Sciatic nerve (tissue), 2 donors: ENCODE results near the gene ATRNL1. TPM values are rescaled to one million over a fixed set of nuclear protein-coding genes. Genes with fewer than 3 reads are reported as not detected.

Source experiments
- ATAC-seq: fragments of 200-7000 bp; cut with Tn5 transposase; one replicate; pipeline ENCODE4 v1.9.1; 2020; ENCODE audit warnings: mild to moderate bottlenecking, moderate library complexity
- DNase-seq: peaks from one replicate; pipeline ENCODE4 v3.0.0-alpha.2; 2020; ENCODE audit warnings: low spot score
- intact Hi-C: fragments of 100-400 bp; cut with DNase I; formaldehyde crosslinking; loops from one replicate; pipeline ENCODE4 v1.14.2; 2022
- total RNA-seq: library from RNA; stranded (reverse); fragmentation: NEBNext Ultra II Directional; extraction: Animal tissue kit (Norgen Biotek cat#: 25700); gene quantifications from one replicate; pipeline ENCODE4 v1.2.1, GENCODE V29; 2021
- donor health status: DM: no; HTN: no; CAD: no.
- donor health status: DM: no; HTN: no; CAD: no.

The ATRNL1 gene
- total RNA-seq, 1 donor from 2014 or later: 5.6 TPM

DNA sequence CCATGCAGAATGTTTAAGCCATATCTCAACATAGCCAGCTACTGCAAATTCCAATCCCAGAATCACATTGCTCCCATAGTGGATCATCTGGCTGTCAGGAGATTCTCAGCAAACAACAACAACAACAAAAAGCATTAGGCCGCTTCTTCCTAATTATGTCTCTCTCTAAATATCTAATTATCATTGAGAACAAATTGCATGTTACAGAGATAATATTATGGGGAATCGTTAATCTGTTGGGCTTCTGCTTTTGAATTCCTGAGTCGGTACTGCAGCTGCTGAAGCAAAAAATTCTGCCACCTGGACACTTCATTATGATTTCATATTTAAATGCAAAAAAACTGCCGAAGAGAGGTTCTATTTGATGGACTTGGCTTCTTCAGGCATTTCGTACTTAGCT is 791.2 kb downstream of the ATRNL1 start:
- intact Hi-C loops: no loop called here

DNA sequence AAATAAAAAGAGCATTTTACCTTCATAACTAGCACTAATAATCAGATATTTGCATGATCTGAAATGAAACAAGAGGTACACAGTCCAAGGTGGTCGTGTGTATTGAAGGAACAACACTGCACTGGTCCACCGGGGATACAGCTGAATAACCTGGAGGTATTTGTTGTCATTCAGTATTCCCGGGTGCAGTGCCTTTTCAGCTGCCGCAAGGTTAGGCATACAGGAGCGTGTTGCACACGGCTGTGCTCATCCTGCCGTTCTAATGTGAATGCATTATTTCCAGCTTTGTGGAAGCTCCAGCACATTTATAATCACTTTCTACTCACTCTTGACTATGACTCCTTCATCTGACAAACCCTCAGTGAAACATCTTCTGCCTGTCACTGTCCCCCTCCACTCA is 802.0 kb downstream of the ATRNL1 start:
- intact Hi-C loops: no loop called here
- DNase-seq: no peak
- no peak for ATAC-seq

More for the DNA sequence above, 791.2 kb downstream of the ATRNL1 start:
- no peak for ATAC-seq
- DNase-seq: no peak

DNA sequence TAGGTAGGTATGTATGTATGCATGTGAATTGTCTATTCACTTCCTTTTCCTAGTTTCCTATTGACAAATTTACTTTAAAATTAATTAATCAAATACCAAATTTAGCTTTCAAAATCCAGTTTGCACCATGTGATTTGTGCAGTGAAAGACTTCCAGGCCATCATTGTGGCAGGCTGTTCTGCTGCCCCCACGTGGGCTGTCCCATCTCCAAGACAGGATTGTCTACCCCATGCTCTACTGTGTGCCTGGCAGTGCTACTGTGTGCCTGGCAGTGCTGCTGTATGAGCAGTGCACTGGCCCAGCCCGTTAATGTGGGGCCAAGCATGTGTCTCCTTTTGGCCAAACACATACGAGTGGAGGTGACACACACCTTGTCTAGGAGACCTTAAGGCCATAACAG is 805.1 kb downstream of the ATRNL1 start:
- ATAC-seq: no peak

DNA sequence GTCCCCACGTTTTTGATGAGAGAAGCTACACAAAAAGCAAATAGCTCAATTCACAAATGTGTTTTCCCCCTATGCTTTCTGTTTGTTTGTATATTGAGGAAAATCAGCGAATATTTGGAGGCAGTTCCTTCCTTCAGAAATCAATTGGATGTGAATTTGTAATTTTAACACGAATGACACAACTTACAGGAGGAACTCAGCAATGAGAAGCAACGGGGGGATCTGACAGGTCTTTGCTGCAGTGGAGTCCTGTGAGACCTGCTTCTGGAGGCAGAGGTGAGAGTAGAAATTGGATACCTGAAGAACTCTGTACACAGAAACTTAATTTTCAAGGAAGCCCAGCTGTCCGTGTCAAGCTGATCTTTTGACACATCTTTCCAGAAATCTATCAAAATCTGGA is 809.4 kb downstream of the ATRNL1 start:
- intact Hi-C loops: no loop called here
- ATAC-seq (no peak), DNase-seq (no peak)

More for the DNA sequence above, 805.1 kb downstream of the ATRNL1 start:
- DNase-seq: no peak
- intact Hi-C loops: no loop called here

DNA sequence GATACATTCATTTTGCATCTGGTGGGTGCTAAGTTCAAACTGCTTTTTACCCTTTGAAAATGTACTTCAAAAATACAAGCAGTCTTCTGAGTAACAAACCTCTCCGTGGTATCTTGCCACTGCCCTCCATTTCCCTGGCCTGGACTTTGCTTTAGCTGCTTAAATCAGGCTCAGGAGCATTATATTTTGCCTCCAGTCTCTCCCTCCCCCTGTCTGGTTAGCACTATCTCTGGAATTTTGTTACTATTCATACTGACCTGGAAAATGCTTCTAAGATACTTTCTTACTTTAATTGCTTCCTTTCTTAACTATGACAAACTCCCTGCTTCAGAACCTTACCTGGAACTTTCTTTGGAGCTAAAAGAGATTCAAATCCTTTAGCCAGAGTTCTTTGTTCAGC is 810.0 kb downstream of the ATRNL1 start:
- intact Hi-C loops: no loop called here
- no peak for ATAC-seq
- no peak for DNase-seq

DNA sequence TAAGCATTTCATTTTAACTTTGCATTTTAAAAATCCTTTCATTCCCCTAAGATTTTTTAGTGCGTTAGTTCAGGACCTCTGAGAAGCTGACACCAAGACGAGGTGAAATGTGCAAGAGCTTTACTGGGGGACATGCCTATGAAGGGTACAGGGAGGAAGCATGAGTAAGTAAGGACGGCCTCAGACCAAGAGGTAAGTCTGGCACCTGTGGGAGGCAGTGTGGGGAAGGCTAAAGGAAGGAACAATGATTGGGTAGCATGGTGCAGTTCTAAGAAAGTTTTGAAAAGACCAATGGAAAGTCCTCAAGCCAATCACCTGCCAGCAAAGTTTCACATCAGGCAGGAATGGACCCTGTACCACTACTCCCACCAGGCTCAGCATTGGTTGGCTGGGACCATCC is 810.7 kb downstream of the ATRNL1 start:
- intact Hi-C loops: no loop called here
- ATAC-seq (no peak), DNase-seq (no peak)

DNA sequence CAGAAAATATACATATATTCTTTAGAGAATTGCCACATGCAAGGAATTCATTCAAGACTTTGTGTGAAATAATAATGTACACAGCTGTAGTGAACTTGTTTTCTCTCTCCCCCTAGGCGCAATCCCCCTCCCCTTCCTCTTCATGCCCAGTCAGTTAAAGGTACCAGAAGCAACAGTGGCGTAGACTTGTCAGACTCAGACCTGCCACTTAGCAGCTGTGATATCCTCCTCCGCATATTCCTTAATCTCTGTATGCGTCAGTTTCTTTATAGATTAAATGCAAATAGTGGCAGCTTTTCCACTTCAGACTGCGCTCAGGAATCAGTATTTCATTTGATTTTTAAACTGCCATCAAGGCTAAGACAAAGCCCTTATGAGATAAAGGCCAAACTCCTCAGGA is 815.9 kb downstream of the ATRNL1 start:
- intact Hi-C loops: no loop called here
- ATAC-seq (no peak), DNase-seq (no peak)

DNA sequence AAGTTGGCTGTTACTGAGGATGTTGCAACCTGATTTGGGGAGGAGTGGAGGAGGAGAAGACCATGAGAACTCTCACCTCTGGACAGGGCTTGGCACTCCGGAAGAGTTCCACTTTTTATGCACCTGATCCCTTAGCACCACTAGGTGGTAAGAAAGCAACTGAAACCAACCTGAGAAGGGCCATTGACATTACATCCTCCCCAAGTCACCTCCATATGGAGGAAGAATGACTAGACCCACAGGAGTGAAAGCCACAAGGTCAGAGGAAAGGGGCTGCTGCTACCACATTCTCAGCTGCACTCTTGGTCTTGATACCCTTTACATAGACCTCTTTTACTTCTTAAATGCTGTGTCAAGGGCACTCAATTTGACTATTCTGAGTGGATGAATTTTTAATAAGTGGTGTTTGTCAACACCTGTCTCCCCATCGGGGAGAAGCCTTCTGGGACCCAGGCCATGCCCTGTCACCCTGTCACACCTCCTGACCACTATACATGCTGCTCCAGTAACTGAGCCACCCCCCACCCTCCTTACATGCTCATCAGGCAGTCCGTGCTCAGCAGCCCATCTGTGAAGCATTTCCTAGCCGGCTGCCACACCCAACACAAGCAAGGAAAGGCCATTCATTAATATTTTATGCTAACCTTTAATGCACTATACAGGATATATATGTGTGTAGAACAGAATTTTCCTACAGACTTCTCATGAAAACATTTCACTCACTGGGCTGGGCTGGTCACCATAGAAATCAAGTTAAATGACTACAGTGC is 817.0 kb downstream of the ATRNL1 start:
- intact Hi-C loops: no loop called here
- no peak for DNase-seq
- no peak for ATAC-seq

DNA sequence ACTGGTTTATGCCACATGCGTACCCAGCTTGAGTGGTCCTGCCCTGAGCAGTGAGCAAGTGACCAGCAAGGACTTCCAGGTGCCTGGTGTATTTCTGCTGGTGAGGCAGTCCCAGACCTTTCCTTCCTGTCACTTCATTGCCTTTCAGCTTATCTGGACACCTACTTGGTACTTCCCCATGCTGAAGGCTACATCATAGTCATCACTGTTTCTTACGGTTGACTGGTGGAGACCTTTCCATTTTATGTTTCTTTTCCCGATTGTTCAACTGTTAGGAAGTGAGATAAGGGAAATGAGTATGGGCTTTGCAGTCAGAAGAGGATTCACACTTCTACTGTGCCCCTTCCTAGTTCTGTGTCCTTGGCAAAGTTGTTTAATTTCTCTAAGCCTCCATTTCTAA is 821.3 kb downstream of the ATRNL1 start:
- DNase-seq (no peak), ATAC-seq (no peak)
- intact Hi-C loops: no loop called here

DNA sequence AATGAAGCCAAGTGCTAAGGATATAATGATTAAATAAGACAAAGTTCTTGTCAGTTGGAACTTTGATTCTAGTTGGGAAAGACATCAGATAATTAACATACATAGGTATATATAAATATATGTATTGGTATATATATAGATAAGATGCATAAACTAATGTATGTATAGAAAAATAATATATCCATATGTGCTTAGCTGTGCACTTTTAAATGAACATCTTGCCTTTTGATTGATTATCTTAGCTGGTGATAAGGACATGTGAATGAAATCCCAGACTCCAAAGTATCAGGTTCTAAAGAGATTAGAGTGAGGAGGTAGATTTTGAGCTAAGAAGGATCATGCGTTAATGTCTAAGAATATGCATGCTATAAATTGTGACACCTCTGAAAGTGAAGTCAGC is 822.3 kb downstream of the ATRNL1 start:
- ATAC-seq: no peak
- DNase-seq: no peak
- intact Hi-C loops: no loop called here

DNA sequence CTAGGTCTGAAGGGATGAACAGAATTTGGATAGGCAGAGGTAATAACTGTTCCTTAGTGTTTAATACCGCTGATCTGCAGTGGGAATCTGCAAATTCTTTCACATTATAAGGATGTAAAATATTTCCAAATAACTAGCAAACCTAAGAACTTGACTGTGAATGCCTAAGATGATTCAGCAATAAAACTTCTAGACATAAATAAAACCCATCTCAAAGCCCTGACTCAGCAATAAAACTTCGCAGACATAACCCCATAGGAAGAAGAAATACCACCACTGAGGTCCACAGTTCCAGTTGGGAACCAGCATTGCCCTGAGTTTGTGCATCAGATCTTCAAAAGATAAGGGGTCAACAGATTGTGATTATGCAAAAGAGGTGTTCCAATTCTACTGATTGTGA is 825.6 kb downstream of the ATRNL1 start:
- DNase-seq (no peak), ATAC-seq (no peak)
- intact Hi-C loops: no loop called here

DNA sequence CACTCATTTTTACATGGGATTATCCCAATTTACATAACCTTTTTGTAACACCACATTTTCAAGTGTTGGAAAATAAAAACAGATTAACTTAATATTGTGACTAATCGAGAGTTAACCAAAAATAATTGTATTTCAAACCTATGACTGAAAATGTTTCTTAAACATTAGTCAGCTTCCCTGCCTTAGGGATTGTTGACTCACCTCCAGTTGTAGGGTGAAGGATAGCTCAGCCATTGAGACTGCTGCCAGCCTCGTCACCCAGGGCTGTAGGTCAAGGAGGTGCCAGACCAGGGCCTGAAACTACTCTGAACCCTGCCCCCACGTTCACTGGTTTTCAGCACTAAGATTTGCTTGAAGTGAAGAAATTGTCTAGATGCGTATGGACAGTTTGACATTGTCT is 828.6 kb downstream of the ATRNL1 start:
- ATAC-seq (no peak), DNase-seq (no peak)
- intact Hi-C loops: no loop called here

DNA sequence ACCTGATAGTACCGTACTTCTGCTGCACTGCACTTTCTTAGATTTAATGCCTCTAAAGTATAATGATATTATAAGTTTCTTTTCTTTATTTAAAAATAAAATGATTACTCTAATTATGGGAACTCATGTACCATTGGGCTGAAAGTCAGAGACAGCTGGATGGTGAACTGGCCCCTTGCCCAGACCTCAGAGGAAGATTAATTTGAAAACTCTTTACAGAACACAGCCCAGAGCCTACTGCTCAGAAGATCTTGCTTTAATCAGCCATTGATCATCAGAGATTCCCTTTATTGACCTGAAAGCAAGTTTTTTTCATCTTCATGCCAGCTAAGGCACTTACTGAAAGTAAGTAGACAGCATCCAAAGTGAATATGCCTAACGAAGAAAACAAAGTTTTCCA is 838.1 kb downstream of the ATRNL1 start:
- intact Hi-C loops: no loop called here
- no peak for DNase-seq
- ATAC-seq: no peak

DNA sequence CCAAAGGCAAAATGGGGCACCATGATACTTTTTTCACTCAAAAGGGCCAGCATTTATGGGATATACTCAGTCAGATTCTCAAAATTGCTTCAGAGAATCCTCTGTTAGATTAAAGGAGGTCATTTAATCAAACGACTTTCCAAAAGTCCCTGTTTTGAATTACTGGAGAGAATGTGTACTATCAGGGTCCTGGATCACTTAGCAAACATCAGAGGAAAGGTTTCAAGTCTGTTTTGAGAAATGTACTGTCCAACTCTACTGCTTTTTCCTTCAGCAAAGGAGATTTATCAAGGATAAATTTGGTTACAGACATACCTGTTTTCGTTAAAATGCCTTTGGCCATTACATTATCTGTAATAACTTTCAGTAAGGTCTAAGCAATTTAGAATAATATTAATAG is 838.9 kb downstream of the ATRNL1 start:
- ATAC-seq (no peak), DNase-seq (no peak)
- intact Hi-C loops: no loop called here

DNA sequence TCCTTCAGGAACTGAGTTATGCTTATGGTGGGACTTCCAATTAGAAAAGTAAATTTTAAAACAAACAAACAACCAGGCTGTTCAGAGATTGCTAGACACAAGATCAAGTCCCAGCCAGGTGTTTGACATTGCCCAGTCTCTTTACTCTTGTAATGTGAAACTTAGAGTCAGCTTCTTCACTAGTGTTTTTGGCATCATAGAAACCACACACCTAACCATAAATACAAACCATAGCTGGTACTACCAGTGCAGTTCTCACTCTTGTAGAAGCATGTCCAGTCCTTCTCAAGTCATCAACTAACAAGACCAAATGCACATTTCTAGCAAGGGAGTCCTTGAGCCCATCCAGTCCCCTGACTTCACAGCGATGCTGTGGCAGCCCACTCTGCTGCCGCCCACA is 839.9 kb downstream of the ATRNL1 start:
- intact Hi-C loops: no loop called here
- ATAC-seq (no peak), DNase-seq (no peak)

DNA sequence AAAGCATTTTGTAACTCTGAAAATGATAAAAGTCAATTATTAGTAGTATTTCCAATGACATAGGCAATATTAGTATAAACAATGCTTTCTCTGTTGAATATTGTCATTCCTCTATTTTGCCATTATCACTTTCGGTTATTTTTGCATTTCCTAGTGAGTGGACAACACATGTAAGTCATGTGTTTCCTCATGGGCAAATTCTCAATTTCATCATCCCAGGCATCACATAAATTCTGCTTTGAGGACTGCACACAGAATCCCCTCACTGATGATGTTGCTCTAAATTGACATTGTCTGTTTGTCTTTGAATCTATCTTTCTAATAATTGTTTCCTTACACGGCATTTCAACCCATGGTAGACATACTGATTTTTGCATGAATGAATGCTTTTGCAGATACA is 842.6 kb downstream of the ATRNL1 start:
- intact Hi-C loops: no loop called here
- ATAC-seq: no peak
- no peak for DNase-seq

DNA sequence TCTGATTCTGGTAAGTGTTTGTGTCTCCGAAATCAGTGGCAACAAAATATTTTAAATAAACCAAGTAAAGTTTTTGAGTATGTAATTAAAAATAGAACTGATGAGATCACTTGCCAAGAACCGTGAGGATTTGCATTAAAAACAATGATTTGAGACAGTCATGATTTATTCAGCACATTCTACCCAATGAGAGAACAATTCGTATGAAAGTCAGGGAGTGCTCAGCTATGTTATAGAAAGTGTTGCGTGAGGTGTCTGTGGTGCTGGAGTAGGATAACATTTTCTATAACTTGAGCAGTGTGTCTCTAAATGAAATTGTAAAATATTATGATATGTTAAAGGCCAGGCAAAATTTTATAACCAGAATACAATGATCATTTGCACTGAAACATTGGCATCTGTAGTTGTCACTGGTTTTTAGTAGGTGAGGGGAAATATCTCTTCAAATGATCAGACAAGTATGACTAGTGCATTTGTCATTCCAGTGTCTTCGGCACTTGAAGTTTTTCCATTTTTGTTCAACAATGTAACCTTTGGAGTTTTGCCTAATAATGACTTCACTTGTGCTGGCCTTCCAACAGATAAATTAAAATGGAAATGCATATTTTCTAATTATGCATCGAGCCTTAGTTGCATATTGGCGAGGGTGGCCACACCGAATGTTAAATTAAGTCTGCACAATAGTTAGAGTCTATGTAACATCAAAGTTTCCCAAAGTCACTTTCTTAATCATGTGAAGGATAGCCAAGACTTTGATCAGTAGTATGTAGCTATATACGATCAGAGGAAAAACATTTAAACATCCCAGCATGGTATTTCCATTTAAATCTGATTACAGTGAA is 844.0 kb downstream of the ATRNL1 start:
- DNase-seq (no peak), ATAC-seq (no peak)
- intact Hi-C loops: no loop called here

DNA sequence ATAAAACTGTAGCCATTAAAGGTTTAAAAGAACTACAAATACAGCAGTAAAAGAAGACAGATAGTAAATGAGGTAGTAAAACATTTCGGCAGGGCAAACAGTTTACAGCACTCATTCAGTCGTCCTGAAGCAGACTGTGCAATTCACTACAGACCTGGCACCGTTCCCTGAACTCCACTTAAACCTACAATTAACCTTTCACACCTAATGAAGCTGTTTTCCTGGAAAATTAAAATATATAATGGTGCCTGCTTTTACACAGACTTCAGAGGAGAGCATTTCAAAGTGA is 844.5 kb downstream of the ATRNL1 start:
- ATAC-seq (no peak), DNase-seq (no peak)
- intact Hi-C loops: no loop called here

DNA sequence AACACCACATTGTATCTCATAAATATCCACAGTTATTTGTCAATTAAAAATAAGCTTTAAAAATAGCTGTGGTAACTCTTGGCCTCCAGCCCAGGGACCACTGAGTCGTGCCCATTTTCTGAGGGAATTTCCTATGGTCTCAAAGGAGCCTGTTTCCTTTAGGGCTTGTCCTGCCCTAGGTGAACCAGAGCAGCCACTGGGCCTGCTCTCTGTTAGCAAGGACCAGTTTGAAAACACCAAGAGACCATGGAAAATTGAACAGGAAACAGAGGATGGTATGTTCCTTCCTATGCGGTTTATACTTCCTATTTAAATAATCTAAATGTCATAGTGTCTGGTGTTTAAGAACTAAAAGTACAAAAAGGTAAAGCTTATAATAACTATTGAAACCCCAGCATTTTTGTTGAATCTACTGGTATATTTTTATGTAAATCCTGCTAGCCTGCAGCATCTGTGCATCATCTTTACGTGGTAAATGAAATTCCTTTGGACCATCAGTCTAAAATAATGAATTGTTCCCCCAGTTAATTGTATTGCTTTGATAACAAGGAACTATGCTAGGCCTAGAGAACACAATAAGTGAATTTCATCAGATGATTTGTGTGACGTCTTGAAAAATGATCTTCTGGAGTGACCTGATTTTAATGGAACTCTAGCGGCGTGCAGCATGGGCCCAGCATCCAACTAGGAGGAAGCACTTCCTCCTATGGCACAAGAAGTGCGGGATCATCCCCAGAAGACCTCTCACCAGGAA is 846.1 kb downstream of the ATRNL1 start:
- ATAC-seq: no peak
- intact Hi-C loops: no loop called here
- no peak for DNase-seq

DNA sequence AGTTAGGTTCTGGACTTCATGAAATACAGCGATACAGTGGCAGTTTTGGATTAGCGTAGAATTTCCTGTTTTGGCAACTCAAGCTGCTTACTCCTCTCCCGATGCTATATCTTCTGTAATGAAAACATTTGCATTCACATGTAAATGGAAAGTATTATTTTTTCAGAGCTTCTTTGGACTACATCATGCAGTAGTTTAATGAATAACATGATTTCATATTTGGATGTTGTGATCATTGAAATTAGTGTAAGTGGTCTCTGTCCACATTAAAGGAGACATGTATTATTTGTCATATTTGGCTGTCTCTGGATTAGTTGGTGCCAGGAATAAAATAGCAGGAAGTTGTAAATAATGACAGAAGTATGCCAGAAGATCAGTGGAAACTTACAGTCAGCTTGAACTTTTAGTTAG is 848.2 kb downstream of the ATRNL1 start:
- ATAC-seq (no peak), DNase-seq (no peak)
- intact Hi-C loops: no loop called here
